SK-N-SH (cell line): ENCODE data around the gene PPP2R5C. TPM values are rescaled to one million over a fixed set of nuclear protein-coding genes. Genes with fewer than 3 reads are reported as not detected.

Experiments
- CTCF ChIA-PET: fragments of 300-600, 350-600 bp; formaldehyde crosslinking; extraction: SDS; loops from one replicate; lab custom pipeline; 2021; lab: Yijun Ruan, JAX
- POLR2A ChIA-PET: fragments of 350-600 bp; sonication (Branson Sonifier 250); formaldehyde crosslinking; extraction: SDS; loops from one replicate; lab custom pipeline; 2020; ENCODE audit warnings: antibody characterized with exemption, inconsistent platforms; lab: Yijun Ruan, JAX
- DNase-seq: peaks from one replicate; pipeline ENCODE4 v3.0.0; 2012
- H2AFZ ChIP-seq: fragments of 200-600 bp; sonication (generic); 2 replicates; pipeline ENCODE4 v1.8.1; 2016; ENCODE audit warnings: antibody characterized with exemption, mild to moderate bottlenecking, low read depth
- H3F3A ChIP-seq: fragments of 200-600 bp; sonication (generic); replicated peaks from 2 replicates; pipeline ENCODE3; 2016; ENCODE audit warnings: antibody characterized with exemption, mild to moderate bottlenecking; ENCODE audit not compliant: insufficient read depth
- H3K27ac ChIP-seq, 2 experiments: fragments of 200-500 bp in 1 of 2; fragments of 200-600 bp in 1 of 2; sonication (Bioruptor generic) in 1 of 2; sonication (generic), shearing (Covaris generic) in 1 of 2; 2 replicates each; pipeline versions ENCODE4 v1.5.1 to v1.6.1; 2014 to 2016; ENCODE audit warnings: low read depth in 2 of 2, inconsistent platforms in 1 of 2, low read length in 1 of 2, mild to moderate bottlenecking in 1 of 2, mixed read lengths in 1 of 2
- H3K27me3 ChIP-seq: fragments of 200-600 bp; sonication (generic), shearing (Covaris generic); 2 replicates; pipeline ENCODE4 v1.6.1; 2016; ENCODE audit warnings: mixed run types; ENCODE audit not compliant: insufficient read depth
- H3K36me3 ChIP-seq, 2 experiments: fragments of 200-500 bp in 1 of 2; fragments of 200-600 bp in 1 of 2; sonication (Bioruptor generic) in 1 of 2; sonication (generic) in 1 of 2; replicated peaks in 1 of 2; 2 replicates each; pipeline versions ENCODE3 to v1.5.1; 2014 to 2016; ENCODE audit warnings: low read length in 1 of 2, mild to moderate bottlenecking in 1 of 2; ENCODE audit not compliant: insufficient read depth in 2 of 2, control insufficient read depth in 1 of 2
- H3K4me1 ChIP-seq, 2 experiments: fragments of 200-500 bp in 1 of 2; fragments of 200-600 bp in 1 of 2; sonication (Bioruptor generic) in 1 of 2; sonication (generic), shearing (Covaris generic) in 1 of 2; 2 replicates each; pipeline versions ENCODE4 v1.5.1 to v1.6.1; 2014 to 2016; ENCODE audit warnings: low read depth in 1 of 2, low read length in 1 of 2, mixed run types in 1 of 2; ENCODE audit not compliant: insufficient read depth in 2 of 2, control insufficient read depth in 1 of 2
- H3K4me2 ChIP-seq: fragments of 200-600 bp; sonication (generic), shearing (Covaris generic); 2 replicates; pipeline ENCODE4 v1.6.1; 2017; ENCODE audit warnings: mixed run types
- H3K4me3 ChIP-seq, 2 experiments: fragments of 200-500 bp in 1 of 2; fragments of 200-600 bp in 1 of 2; sonication (Bioruptor generic) in 1 of 2; sonication (generic), shearing (Covaris generic) in 1 of 2; 2 replicates each; pipeline versions ENCODE4 v1.5.1 to v1.8.1; 2014 to 2016; ENCODE audit warnings: low read depth in 2 of 2, inconsistent platforms in 1 of 2, low read length in 1 of 2, mild to moderate bottlenecking in 1 of 2, mixed read lengths in 1 of 2, moderate library complexity in 1 of 2
- H3K79me2 ChIP-seq: fragments of 200-600 bp; sonication (generic); 2 replicates; pipeline ENCODE4 v1.8.1; 2017; ENCODE audit warnings: mild to moderate bottlenecking; ENCODE audit not compliant: insufficient read depth
- H3K9ac ChIP-seq: fragments of 200-600 bp; sonication (generic); 2 replicates; pipeline ENCODE4 v1.6.1; 2017; ENCODE audit warnings: mixed run types
- H3K9me2 ChIP-seq: fragments of 200-600 bp; sonication (generic); 2 replicates; pipeline ENCODE4 v1.6.1; 2017; ENCODE audit warnings: mixed run types
- H3K9me3 ChIP-seq: fragments of 200-600 bp; sonication (generic); 2 replicates; pipeline ENCODE4 v1.6.1; 2017; ENCODE audit warnings: mixed run types, mild to moderate bottlenecking, moderate library complexity
- H4K20me1 ChIP-seq: fragments of 200-600 bp; sonication (generic); 2 replicates; pipeline ENCODE4 v1.6.1; 2017; ENCODE audit warnings: mild to moderate bottlenecking, mixed run types; ENCODE audit not compliant: insufficient read depth
- CTCF ChIP-seq: fragments of 200-600 bp; sonication (generic); IDR thresholded peaks from 2 replicates; pipeline ENCODE4 v1.6.1; 2017; ENCODE audit warnings: antibody characterized with exemption, mild to moderate bottlenecking, moderate library complexity
- EP300 ChIP-seq, 2 experiments: IDR thresholded peaks; 2 replicates each; pipeline versions ENCODE4 v1.4.0 to v1.6.1; 2012; ENCODE audit warnings: borderline replicate concordance in 1 of 2, low read depth in 1 of 2, low read length in 1 of 2
- FOXM1 ChIP-seq: IDR thresholded peaks from 2 replicates; pipeline ENCODE4 v1.4.0; 2012; ENCODE audit warnings: low read depth, mild to moderate bottlenecking
- JUND ChIP-seq: IDR thresholded peaks from 2 replicates; pipeline ENCODE4 v1.4.0; 2012
- MXI1 ChIP-seq: IDR thresholded peaks from 2 replicates; pipeline ENCODE4 v1.6.1; 2012; ENCODE audit warnings: mild to moderate bottlenecking, low read depth, low read length, improper control_type of control experiment
- POLR2AphosphoS5 ChIP-seq: IDR thresholded peaks from 2 replicates; pipeline ENCODE4 v1.6.1; 2012; ENCODE audit warnings: low read depth, low read length
- RCOR1 ChIP-seq: fragments of 150-350 bp; IDR thresholded peaks from 2 replicates; pipeline ENCODE4 v1.6.1; 2017; ENCODE audit warnings: antibody characterized with exemption, low read length
- REST ChIP-seq: IDR thresholded peaks from 2 replicates; pipeline ENCODE4 v1.6.1; 2012; ENCODE audit warnings: mild to moderate bottlenecking, low read depth, low read length, moderate library complexity
- RFX5 ChIP-seq: IDR thresholded peaks from 2 replicates; pipeline ENCODE4 v1.6.1; 2012; ENCODE audit warnings: mild to moderate bottlenecking, improper control_type of control experiment, low read length
- SIN3A ChIP-seq: IDR thresholded peaks from 2 replicates; pipeline ENCODE4 v1.6.1; 2012; ENCODE audit warnings: low read depth, mild to moderate bottlenecking, low read length, moderate library complexity, borderline replicate concordance
- SMC3 ChIP-seq: IDR thresholded peaks from 2 replicates; pipeline ENCODE4 v1.6.1; 2012; ENCODE audit warnings: low read depth, low read length, improper control_type of control experiment
- TAF1 ChIP-seq: IDR thresholded peaks from 2 replicates; pipeline ENCODE4 v1.6.1; 2012; ENCODE audit warnings: low read depth, mild to moderate bottlenecking, low read length, moderate library complexity, borderline replicate concordance
- TCF12 ChIP-seq: IDR thresholded peaks from 2 replicates; pipeline ENCODE4 v1.4.0; 2012
- TEAD4 ChIP-seq: IDR thresholded peaks from 2 replicates; pipeline ENCODE4 v1.4.0; 2012; ENCODE audit warnings: mild to moderate bottlenecking, borderline replicate concordance; ENCODE audit not compliant: insufficient read depth
- USF2 ChIP-seq: fragments of 150-350 bp; IDR thresholded peaks from 2 replicates; pipeline ENCODE4 v1.6.1; 2017; ENCODE audit warnings: antibody characterized with exemption, low read length, low read depth, borderline replicate concordance
- WGBS: methylation state at CpG from one replicate; pipeline ENCODE4 v1.1.6; 2017; ENCODE audit warnings: low lambda C conversion rate; 5-methylcytosine and 5-hydroxymethylcytosine counted together
- polyA plus RNA-seq, 3 experiments: library from polyadenylated mRNA; depleted of rRNA; stranded (reverse); fragments of >200 nt; gene quantifications; 2 replicates each; pipeline ENCODE4 v1.2.3, GENCODE V29; 2012

Gene PPP2R5C
- polyA plus RNA-seq, 1 of the 3 experiments (the other 2 are of a cell fraction): 43.7 TPM

- Histone ChIP-seq H3K27ac (no peak overlapping the region), H3K4me2 (no peak overlapping the region), H3K9me3 (no peaks in the 10 kb centered on the region), H4K20me1 (no peaks in the 10 kb centered on the region), H3K4me1 (peaks cover 0 to 11% of the 10 kb centered on the region in 2 experiments; a peak in 1 of 4 replicates), H3F3A (no peaks in the 10 kb centered on the region), H2AFZ (no peak overlapping the region), H3K4me3 (no peak overlapping the region)
- CTCF ChIA-PET: interaction anchor here (3.3 kb wide), 1 partner anchor 173 kb away, joined by 13 read pairs; no protein-coding TSS in a partner anchor
- no peak for DNase-seq
- TF ChIP-seq TCF12: no peak
- TF ChIP-seq FOXM1: no peak
- TF ChIP-seq EP300 (IDR thresholded peaks at IDR 0.05; ENCODE audit: borderline replicate concordance in 1 of 2, low read depth in 1 of 2, low read length in 1 of 2): no peak
- no peak for TF ChIP-seq REST
- no peak for TF ChIP-seq RFX5
- TF ChIP-seq TAF1: no peak
- TF ChIP-seq POLR2AphosphoS5: no peak
- no peak for TF ChIP-seq JUND
- TF ChIP-seq SIN3A: no peak
- no peak for TF ChIP-seq MXI1
- TF ChIP-seq CTCF: no peak
- TF ChIP-seq SMC3: no peak
- TF ChIP-seq TEAD4: no peak
- TF ChIP-seq, all 33 proteins: peak for 0
- Histone ChIP-seq H3K9ac (no peak overlapping the region), H3K9me2 (no peaks in the 10 kb centered on the region), H3K79me2 (peaks cover 11% of the 10 kb centered on the region), H3K27me3 (no peaks in the 10 kb centered on the region), H3K36me3 (no peaks in the 10 kb centered on the region)
- WGBS: 42% methylated on average over 5 of the region's 5 CpGs
- POLR2A ChIA-PET: no interaction called here
These were observed 182.9 kb downstream of the PPP2R5C start for GRCh38 chr14:101944451-101944850.

- DNase-seq: no peak
- no peak overlapping the region for H3K27ac ChIP-seq
- H3K79me2 ChIP-seq: peaks cover 17% of the 10 kb centered on the region
- H3K9me3 ChIP-seq: no peaks in the 10 kb centered on the region
- no peaks in the 10 kb centered on the region for H3K36me3 ChIP-seq
- ChIA-PET POLR2A (no interaction called here), CTCF (interaction anchor here (3.3 kb wide), 1 partner anchor 174 kb away, joined by 13 read pairs; no protein-coding TSS in a partner anchor)
- H4K20me1 ChIP-seq: no peaks in the 10 kb centered on the region
- TF ChIP-seq EP300 (IDR thresholded peaks at IDR 0.05; ENCODE audit: borderline replicate concordance in 1 of 2, low read depth in 1 of 2, low read length in 1 of 2): no peak
- no peak for TF ChIP-seq RCOR1
- no peak for TF ChIP-seq JUND
- TF ChIP-seq USF2: no peak
- TF ChIP-seq MXI1: no peak
- no peaks in the 10 kb centered on the region for H3K9me2 ChIP-seq
- H2AFZ ChIP-seq: no peak overlapping the region
- no peak overlapping the region for H3K4me3 ChIP-seq
- H3K9ac ChIP-seq: no peak overlapping the region
- no peak overlapping the region for H3K4me2 ChIP-seq
- H3K4me1 ChIP-seq: peaks cover 0 to 11% of the 10 kb centered on the region in 2 experiments; a peak in 1 of 4 replicates
- WGBS: 65% methylated on average over 5 of the region's 5 CpGs
- H3K27me3 ChIP-seq: no peaks in the 10 kb centered on the region
- no peaks in the 10 kb centered on the region for H3F3A ChIP-seq
These were observed 183.7 kb downstream of the PPP2R5C start for GRCh38 chr14:101945171-101945570.
